ENCODE measurements around the gene TIE1. TPM values are rescaled to one million over a fixed set of nuclear protein-coding genes. Genes with fewer than 3 reads are reported as not detected.

Gene TIE1
- total and polyA plus RNA-seq, 11 donors, result 19.2 to 65.1 (median 28.4) TPM

DNA sequence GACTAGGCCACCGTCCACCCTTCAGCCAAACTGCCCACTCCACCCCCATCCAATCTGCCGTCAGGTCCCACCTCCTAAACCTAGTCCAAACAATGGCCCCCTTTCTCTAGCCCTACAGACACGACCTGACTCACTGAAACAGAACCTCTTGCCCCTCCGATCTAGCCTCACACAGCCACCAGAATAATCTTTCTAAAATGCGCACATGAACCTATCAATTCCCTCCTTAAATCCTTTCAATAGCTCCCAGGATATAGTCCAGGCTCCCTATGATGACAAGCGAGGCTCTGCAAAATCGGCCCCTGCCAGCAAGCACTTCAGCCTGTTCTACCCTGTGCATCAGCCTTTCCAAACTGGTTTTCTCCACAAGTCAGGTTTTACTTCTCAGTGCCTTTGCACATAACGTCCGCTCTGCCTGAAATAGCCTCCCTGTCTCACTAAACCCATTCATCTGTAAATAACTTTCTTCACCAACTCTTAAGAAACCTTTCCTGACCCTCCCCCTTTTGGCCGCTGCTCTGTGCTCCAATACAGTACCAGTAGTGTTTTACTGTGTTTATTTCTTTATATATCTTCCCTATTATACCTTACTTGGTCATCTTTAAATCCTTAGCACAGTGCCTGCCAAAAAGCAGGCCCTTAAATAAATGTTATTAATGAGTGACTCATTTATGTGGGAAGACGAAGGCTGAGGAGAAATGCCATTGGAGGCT, 49.0 kb downstream of the TIE1 start:
- Histone ChIP-seq H3K4me3 (peak overlapping the region; percentile 34 to 90 (median 60)), H3K36me3 (no peaks in the 10 kb centered on the region), H3K4me1 (peaks cover 0 to 46% (median 20%) of the 10 kb centered on the region in 12 donors), H3K9me3 (no peaks in the 10 kb centered on the region), H3K27ac (peak overlapping the region; percentile 78 to 100 (median 96)), H3K27me3 (no peaks in the 10 kb centered on the region)
- ATAC-seq (peak; percentile 41 to 54 (median 47)), DNase-seq (peak in 3 of 5 donors; percentile 27 to 78 (median 61))
- intact Hi-C loops (cut with DNase I), result loop anchor here in 2 of 10 donors (1.0 to 5.0 kb wide), 3 partner anchors 9 to 112 kb away; partner anchors contain the start of genes CDC20 (in 1 of the 2) and TIE1 (in 1 of the 2)
- TF ChIP-seq, protein P1, sequence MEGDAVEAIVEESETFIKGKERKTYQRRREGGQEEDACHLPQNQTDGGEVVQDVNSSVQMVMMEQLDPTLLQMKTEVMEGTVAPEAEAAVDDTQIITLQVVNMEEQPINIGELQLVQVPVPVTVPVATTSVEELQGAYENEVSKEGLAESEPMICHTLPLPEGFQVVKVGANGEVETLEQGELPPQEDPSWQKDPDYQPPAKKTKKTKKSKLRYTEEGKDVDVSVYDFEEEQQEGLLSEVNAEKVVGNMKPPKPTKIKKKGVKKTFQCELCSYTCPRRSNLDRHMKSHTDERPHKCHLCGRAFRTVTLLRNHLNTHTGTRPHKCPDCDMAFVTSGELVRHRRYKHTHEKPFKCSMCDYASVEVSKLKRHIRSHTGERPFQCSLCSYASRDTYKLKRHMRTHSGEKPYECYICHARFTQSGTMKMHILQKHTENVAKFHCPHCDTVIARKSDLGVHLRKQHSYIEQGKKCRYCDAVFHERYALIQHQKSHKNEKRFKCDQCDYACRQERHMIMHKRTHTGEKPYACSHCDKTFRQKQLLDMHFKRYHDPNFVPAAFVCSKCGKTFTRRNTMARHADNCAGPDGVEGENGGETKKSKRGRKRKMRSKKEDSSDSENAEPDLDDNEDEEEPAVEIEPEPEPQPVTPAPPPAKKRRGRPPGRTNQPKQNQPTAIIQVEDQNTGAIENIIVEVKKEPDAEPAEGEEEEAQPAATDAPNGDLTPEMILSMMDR (IDR thresholded peaks at IDR 0.05), result no peak
- no peak for TF ChIP-seq POLR2A (IDR thresholded peaks at IDR 0.05)
- 33 to 43% (median 40%) methylated on average over 11 of the region's 11 CpGs for WGBS, 4 donors

- H3K4me3 ChIP-seq, result no peak overlapping the region
- WGBS, 4 donors, result 90 to 100% (median 97%) methylated on average over 1 of the region's 1 CpG
- H3K27me3 ChIP-seq, result no peaks in the 10 kb centered on the region
- no peak for ATAC-seq
- H3K27ac ChIP-seq, result peak overlapping the region in 5 of 12 donors; percentile 10 to 98 (median 96)
- H3K9me3 ChIP-seq, result no peaks in the 10 kb centered on the region
- intact Hi-C loops (cut with DNase I), result no loop called here
- peaks cover 0 to 36% (median 12%) of the 10 kb centered on the region in 12 donors for H3K4me1 ChIP-seq
- TF ChIP-seq, protein P1 (IDR thresholded peaks at IDR 0.05), result no peak
- TF ChIP-seq POLR2A (IDR thresholded peaks at IDR 0.05), result no peak
- no peaks in the 10 kb centered on the region for H3K36me3 ChIP-seq
- DNase-seq, result no peak
Measured at GRCh38 chr1:43350976-43351375, 50.2 kb downstream of the TIE1 start.

- H3K4me3 ChIP-seq, result no peak overlapping the region
- no peak for TF ChIP-seq POLR2A (IDR thresholded peaks at IDR 0.05)
- TF ChIP-seq, protein P1 (IDR thresholded peaks at IDR 0.05), result no peak
- H3K27ac ChIP-seq, result peak overlapping the region in 1 of 12 donors; percentile 10
- ATAC-seq, result no peak
- H3K36me3 ChIP-seq, result peaks cover 0 to 2% (median 0%) of the 10 kb centered on the region in 9 donors
- H3K4me1 ChIP-seq, result peaks cover 0 to 29% (median 12%) of the 10 kb centered on the region in 12 donors
- no peaks in the 10 kb centered on the region for H3K9me3 ChIP-seq
- intact Hi-C loops (cut with DNase I), result no loop called here
- DNase-seq, result no peak
- H3K27me3 ChIP-seq, result no peaks in the 10 kb centered on the region
- WGBS, 4 donors, result 86 to 93% (median 90%) methylated on average over 10 of the region's 10 CpGs
Measured at GRCh38 chr1:43351421-43352350, 50.9 kb downstream of the TIE1 start.

- intact Hi-C loops (cut with DNase I), result no loop called here
- Histone ChIP-seq H3K36me3 (peaks cover 0 to 2% (median 0%) of the 10 kb centered on the region in 9 donors), H3K4me3 (no peak overlapping the region), H3K27ac (no peak overlapping the region), H3K4me1 (peaks cover 0 to 28% (median 12%) of the 10 kb centered on the region in 12 donors), H3K27me3 (no peaks in the 10 kb centered on the region), H3K9me3 (no peaks in the 10 kb centered on the region)
- TF ChIP-seq POLR2A (IDR thresholded peaks at IDR 0.05), result no peak
- DNase-seq, result no peak
- WGBS, 4 donors, result 96 to 99% (median 98%) methylated on average over 2 of the region's 2 CpGs
- ATAC-seq, result no peak
Measured at GRCh38 chr1:43352351-43352705, 51.5 kb downstream of the TIE1 start.
